PFSK-1 (cell line): ENCODE measurements around the gene FSTL1. TPM values are rescaled to one million over a fixed set of nuclear protein-coding genes. Genes with fewer than 3 reads are reported as not detected.
A peak's percentile ranks its signal among the peaks of the same experiment; 100 is the strongest.

Source experiments
- FOXP2 ChIP-seq: optimal IDR thresholded peaks from 2 replicates; pipeline ENCODE3; 2011; ENCODE audit warnings: borderline replicate concordance, control low read depth, inconsistent platforms; ENCODE audit not compliant: insufficient read depth; ENCODE audit errors: extremely low read length, extremely low read depth
- POLR2AphosphoS5 ChIP-seq: IDR thresholded peaks from 2 replicates; pipeline ENCODE4 v1.6.1; 2012; ENCODE audit warnings: low read depth, mild to moderate bottlenecking, control low read depth, low read length, moderate library complexity
- REST ChIP-seq, 2 experiments: IDR thresholded peaks; 2 replicates each; pipeline versions ENCODE4 v1.6.1 to v1.8.0; 2011 to 2012; ENCODE audit warnings: low read depth in 2 of 2, low read length in 2 of 2, control low read depth in 1 of 2, inconsistent platforms in 1 of 2, mild to moderate bottlenecking in 1 of 2, moderate library complexity in 1 of 2; ENCODE audit not compliant: insufficient read depth in 1 of 2
- SIN3A ChIP-seq: IDR thresholded peaks from 2 replicates; pipeline ENCODE4 v1.6.1; 2012; ENCODE audit warnings: mild to moderate bottlenecking, low read length, moderate library complexity, borderline replicate concordance; ENCODE audit not compliant: insufficient read depth
- TAF1 ChIP-seq: IDR thresholded peaks from 2 replicates; pipeline ENCODE4 v1.6.1; 2012; ENCODE audit warnings: low read length, control low read depth, borderline replicate concordance; ENCODE audit not compliant: insufficient read depth
- polyA plus RNA-seq: library from polyadenylated mRNA; unstranded; fragments of >200 nt; gene quantifications from one replicate; pipeline ENCODE4 v1.2.1, GENCODE V29; 2012; ENCODE audit warnings: low read depth, missing spikeins; ENCODE audit not compliant: insufficient read length

The FSTL1 gene
- 1.8 TPM for polyA plus RNA-seq

GRCh38 chr3:120450600-120451271 lies at the start of gene FSTL1:
Gene FSTL1 (minus strand): TSS chr3:120450992. CDS start chr3:120450746, 246 bp downstream.
- TF ChIP-seq POLR2AphosphoS5 (no peak), TAF1 (no peak), FOXP2 (no peak), REST (IDR thresholded peaks at IDR 0.05; ENCODE audit: insufficient read depth in 1 of 2, low read depth in 2 of 2, low read length in 2 of 2) (no peak)

- no peak for TF ChIP-seq SIN3A
- TF ChIP-seq TAF1, result peak; percentile 31; the same call in 1 of the 2 replicates
Observed at GRCh38 chr3:120498556-120499346, 48.0 kb upstream of the FSTL1 start.

GRCh38 chr3:120497818-120498217 lies 47.0 kb upstream of the FSTL1 start:
- no peak for TF ChIP-seq POLR2AphosphoS5
- no peak for TF ChIP-seq FOXP2
- no peak for TF ChIP-seq TAF1
- no peak for TF ChIP-seq REST (IDR thresholded peaks at IDR 0.05; ENCODE audit: insufficient read depth in 1 of 2, low read depth in 2 of 2, low read length in 2 of 2)
- TF ChIP-seq SIN3A, result no peak

- no peak for TF ChIP-seq POLR2AphosphoS5
- TF ChIP-seq REST (IDR thresholded peaks at IDR 0.05; ENCODE audit: insufficient read depth in 1 of 2, low read depth in 2 of 2, low read length in 2 of 2), result no peak
- no peak for TF ChIP-seq SIN3A
- TF ChIP-seq FOXP2, result no peak
- no peak for TF ChIP-seq TAF1
Observed at GRCh38 chr3:120497336-120497735, 46.5 kb upstream of the FSTL1 start.

- TF ChIP-seq POLR2AphosphoS5 (no peak), REST (IDR thresholded peaks at IDR 0.05; ENCODE audit: insufficient read depth in 1 of 2, low read depth in 2 of 2, low read length in 2 of 2) (no peak), SIN3A (no peak), FOXP2 (no peak), TAF1 (no peak)
Observed at GRCh38 chr3:120496278-120497002, 45.6 kb upstream of the FSTL1 start.
